Gastroesophageal sphincter (tissue), 3 donors: Measurements from ENCODE around the gene RAB38.

Source experiments
- CTCF ChIP-seq, 4 experiments: fragments of 200-600 bp in 2 of 4; fragments of 450-650 bp in 2 of 4; sonication (generic) in 1 of 4; IDR thresholded peaks; one replicate each; pipeline ENCODE4 v1.5.1; 2017 to 2019; ENCODE audit warnings: antibody characterized with exemption in 4 of 4, mild to moderate bottlenecking in 2 of 4, moderate library complexity in 2 of 4
- EP300 ChIP-seq: sonication (generic); formaldehyde crosslinking; IDR thresholded peaks from one replicate; pipeline ENCODE4 v1.6.1; 2017; ENCODE audit warnings: antibody characterized with exemption, mild to moderate bottlenecking
- POLR2A ChIP-seq, 2 donors: fragments of 450-650 bp; IDR thresholded peaks; one replicate each; pipeline ENCODE4 v1.6.1; 2017; ENCODE audit warnings: antibody characterized with exemption in 2 of 2, mild to moderate bottlenecking in 2 of 2, moderate library complexity in 1 of 2
- POLR2AphosphoS5 ChIP-seq: sonication (generic); formaldehyde crosslinking; IDR thresholded peaks from one replicate; pipeline ENCODE4 v1.6.1; 2017; ENCODE audit warnings: antibody characterized with exemption

DNA sequence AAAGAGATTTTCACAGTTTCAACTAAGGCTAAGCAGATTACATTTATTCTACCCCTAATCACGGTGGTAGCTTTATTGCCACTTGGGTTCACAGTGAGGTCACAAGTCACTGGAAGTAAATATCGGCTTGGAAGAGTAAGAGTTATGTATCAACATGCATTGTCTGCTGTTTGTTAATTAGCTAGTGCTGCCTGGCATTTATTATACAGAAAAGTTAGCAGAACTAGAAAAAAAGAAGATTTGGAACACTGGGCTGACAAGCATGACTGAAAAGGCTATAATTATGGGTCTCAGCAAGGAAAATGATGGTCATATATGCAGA is 13.7 kb upstream of the RAB38 start:
- TF ChIP-seq POLR2A (IDR thresholded peaks at IDR 0.05): no peak
- TF ChIP-seq POLR2AphosphoS5: no peak
- TF ChIP-seq CTCF (IDR thresholded peaks at IDR 0.05): no peak
- no peak for TF ChIP-seq EP300
